DOHH2 (cell line): ENCODE results near the gene CATSPER1.

Source experiments
- CTCF ChIP-seq: fragments of 200-600 bp; sonication (generic); IDR thresholded peaks from one replicate; pipeline ENCODE4 v1.5.1; 2014; ENCODE audit warnings: antibody characterized with exemption, mild to moderate bottlenecking, low read depth, low read length; ENCODE audit not compliant: poor library complexity, severe bottlenecking
- EZH2phosphoT487 ChIP-seq: fragments of 200-600 bp; sonication (generic); IDR thresholded peaks from 2 replicates; pipeline ENCODE4 v1.6.1; 2017; ENCODE audit warnings: borderline replicate concordance, mild to moderate bottlenecking, antibody characterized with exemption, low read length, moderate library complexity, mixed read lengths

GRCh38 chr11:65988791-65989592, 37.3 kb downstream of the CATSPER1 start:
- TF ChIP-seq CTCF (peak; percentile 99), EZH2phosphoT487 (no peak)
